Stimulated activated CD4-positive, alpha-beta T cell treated with anti-CD3 and anti-CD28 coated beads, Interleukin-2, amount 100 ng/mL, for 24 hours (primary cell): ENCODE data around the gene KIRREL2.
A peak's percentile ranks its signal among the peaks of the same experiment; 100 is the strongest.
"Not testable (repeated sequence)": the region's sequence is repeated elsewhere in the genome, so short reads cannot be mapped to it uniquely, and the experiment has no call there.

Experiments used
- DNase-seq, 2 donors: peaks; one replicate each; pipeline ENCODE4 v3.0.0-alpha.2; 2020

The KIRREL2 gene

GRCh38 chr19:35870124-35870736 is 13.5 kb downstream of the KIRREL2 start:
- not testable (repeated sequence) for DNase-seq

GRCh38 chr19:35870798-35871197 is 14.1 kb downstream of the KIRREL2 start:
- no peak for DNase-seq

GRCh38 chr19:35871611-35872010 is 14.9 kb downstream of the KIRREL2 start:
- DNase-seq: no peak

GRCh38 chr19:35872180-35872579 is 15.5 kb downstream of the KIRREL2 start:
- DNase-seq: no peak

GRCh38 chr19:35874392-35874930 is 17.8 kb downstream of the KIRREL2 start:
- no peak for DNase-seq

GRCh38 chr19:35879068-35879467 is 22.4 kb downstream of the KIRREL2 start:
- DNase-seq: no peak

GRCh38 chr19:35879770-35880317 is 23.1 kb downstream of the KIRREL2 start:
- peak; percentile 84 to 91 for DNase-seq

GRCh38 chr19:35882114-35882832 is 25.6 kb downstream of the KIRREL2 start:
- no peak for DNase-seq

GRCh38 chr19:35883882-35884281 is 27.2 kb downstream of the KIRREL2 start:
- no peak for DNase-seq

- no peak for DNase-seq
Measured at GRCh38 chr19:35885225-35885738, 28.6 kb downstream of the KIRREL2 start.

GRCh38 chr19:35885904-35886303 is 29.2 kb downstream of the KIRREL2 start:
- no peak for DNase-seq

- DNase-seq: no peak
Measured at GRCh38 chr19:35887197-35887596, 30.5 kb downstream of the KIRREL2 start.

- no peak for DNase-seq
Measured at GRCh38 chr19:35888398-35888797, 31.7 kb downstream of the KIRREL2 start.

- no peak for DNase-seq
Measured at GRCh38 chr19:35889370-35890112, 32.8 kb downstream of the KIRREL2 start.

- DNase-seq: no peak
Measured at GRCh38 chr19:35890113-35890650, 33.5 kb downstream of the KIRREL2 start.

GRCh38 chr19:35891819-35892218 is 35.1 kb downstream of the KIRREL2 start:
- DNase-seq: not testable (repeated sequence)

GRCh38 chr19:35894342-35894741 is 37.6 kb downstream of the KIRREL2 start:
- no peak for DNase-seq

GRCh38 chr19:35895911-35896642 is 39.4 kb downstream of the KIRREL2 start:
- no peak for DNase-seq

GRCh38 chr19:35896643-35897040 is 39.9 kb downstream of the KIRREL2 start:
- DNase-seq: no peak

- DNase-seq: no peak
Measured at GRCh38 chr19:35897706-35898451, 41.2 kb downstream of the KIRREL2 start.

GRCh38 chr19:35898499-35898809 is 41.7 kb downstream of the KIRREL2 start:
- no peak for DNase-seq
